Hepatocyte (in vitro differentiated cells): ENCODE measurements around the gene AAMDC.

Experiments
- EZH2 ChIP-seq: fragments of 200-600 bp; sonication (generic); IDR thresholded peaks from 2 replicates; pipeline ENCODE4 v1.6.1; 2016; ENCODE audit warnings: antibody characterized with exemption, mild to moderate bottlenecking, borderline replicate concordance
- EZH2phosphoT487 ChIP-seq: fragments of 200-600 bp; sonication (generic); IDR thresholded peaks from one replicate; pipeline ENCODE4 v1.6.1; 2018; ENCODE audit warnings: antibody characterized with exemption, mild to moderate bottlenecking, low read depth, moderate library complexity; ENCODE audit not compliant: unreplicated experiment, severe bottlenecking
- TF ChIP-seq, protein P1 (sequence below): fragments of 200-600 bp; sonication (generic); IDR thresholded peaks from 2 replicates; pipeline ENCODE4 v1.5.1; 2016; ENCODE audit warnings: antibody characterized with exemption, mild to moderate bottlenecking; ENCODE audit not compliant: poor library complexity

DNA sequence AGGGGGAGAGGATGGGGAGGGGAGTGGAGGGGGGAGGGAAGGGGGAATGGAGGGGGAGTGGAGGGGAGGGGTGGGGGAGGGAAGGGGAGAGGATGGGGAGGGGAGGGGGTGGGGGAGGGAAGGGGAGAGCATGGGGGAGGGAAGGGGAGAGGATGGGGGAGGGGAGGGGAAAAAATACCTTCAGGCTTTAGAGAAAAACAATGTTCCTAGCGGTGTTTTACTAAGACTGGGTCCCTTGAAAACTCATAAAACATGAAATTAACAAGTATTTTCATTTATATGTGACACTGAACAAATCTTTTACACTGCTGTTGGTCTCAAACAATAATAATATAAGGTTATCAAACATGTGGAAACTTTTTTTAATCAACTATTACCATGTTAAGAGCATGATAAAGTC is 42.8 kb upstream of the AAMDC start:
- TF ChIP-seq, protein P1, sequence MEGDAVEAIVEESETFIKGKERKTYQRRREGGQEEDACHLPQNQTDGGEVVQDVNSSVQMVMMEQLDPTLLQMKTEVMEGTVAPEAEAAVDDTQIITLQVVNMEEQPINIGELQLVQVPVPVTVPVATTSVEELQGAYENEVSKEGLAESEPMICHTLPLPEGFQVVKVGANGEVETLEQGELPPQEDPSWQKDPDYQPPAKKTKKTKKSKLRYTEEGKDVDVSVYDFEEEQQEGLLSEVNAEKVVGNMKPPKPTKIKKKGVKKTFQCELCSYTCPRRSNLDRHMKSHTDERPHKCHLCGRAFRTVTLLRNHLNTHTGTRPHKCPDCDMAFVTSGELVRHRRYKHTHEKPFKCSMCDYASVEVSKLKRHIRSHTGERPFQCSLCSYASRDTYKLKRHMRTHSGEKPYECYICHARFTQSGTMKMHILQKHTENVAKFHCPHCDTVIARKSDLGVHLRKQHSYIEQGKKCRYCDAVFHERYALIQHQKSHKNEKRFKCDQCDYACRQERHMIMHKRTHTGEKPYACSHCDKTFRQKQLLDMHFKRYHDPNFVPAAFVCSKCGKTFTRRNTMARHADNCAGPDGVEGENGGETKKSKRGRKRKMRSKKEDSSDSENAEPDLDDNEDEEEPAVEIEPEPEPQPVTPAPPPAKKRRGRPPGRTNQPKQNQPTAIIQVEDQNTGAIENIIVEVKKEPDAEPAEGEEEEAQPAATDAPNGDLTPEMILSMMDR: no peak
- TF ChIP-seq EZH2 (no peak), EZH2phosphoT487 (no peak)
